ENCODE results near the gene PCYT2.

PCYT2 gene

GRCh38 chr17:81934098-81934757, 23.0 kb upstream of the PCYT2 start:
- peaks cover 100% of the 10 kb centered on the region for H3K27me3 ChIP-seq

GRCh38 chr17:81933178-81933699, 22.0 kb upstream of the PCYT2 start:
- Histone ChIP-seq H3K36me3 (no peaks in the 10 kb centered on the region), H3K4me3 (ENCODE audit: low read depth in 1 of 2, low read length in 1 of 2) (no peak overlapping the region), H3K27ac (no peak overlapping the region), H3K27me3 (peaks cover 100% of the 10 kb centered on the region), H3K9me3 (no peaks in the 10 kb centered on the region), H3K4me1 (ENCODE audit: control insufficient read depth in 1 of 2, insufficient read depth in 1 of 2, low read depth in 1 of 2, low read length in 1 of 2) (peaks cover 28 to 32% of the 10 kb centered on the region in 2 experiments)
- TF ChIP-seq, protein P1, sequence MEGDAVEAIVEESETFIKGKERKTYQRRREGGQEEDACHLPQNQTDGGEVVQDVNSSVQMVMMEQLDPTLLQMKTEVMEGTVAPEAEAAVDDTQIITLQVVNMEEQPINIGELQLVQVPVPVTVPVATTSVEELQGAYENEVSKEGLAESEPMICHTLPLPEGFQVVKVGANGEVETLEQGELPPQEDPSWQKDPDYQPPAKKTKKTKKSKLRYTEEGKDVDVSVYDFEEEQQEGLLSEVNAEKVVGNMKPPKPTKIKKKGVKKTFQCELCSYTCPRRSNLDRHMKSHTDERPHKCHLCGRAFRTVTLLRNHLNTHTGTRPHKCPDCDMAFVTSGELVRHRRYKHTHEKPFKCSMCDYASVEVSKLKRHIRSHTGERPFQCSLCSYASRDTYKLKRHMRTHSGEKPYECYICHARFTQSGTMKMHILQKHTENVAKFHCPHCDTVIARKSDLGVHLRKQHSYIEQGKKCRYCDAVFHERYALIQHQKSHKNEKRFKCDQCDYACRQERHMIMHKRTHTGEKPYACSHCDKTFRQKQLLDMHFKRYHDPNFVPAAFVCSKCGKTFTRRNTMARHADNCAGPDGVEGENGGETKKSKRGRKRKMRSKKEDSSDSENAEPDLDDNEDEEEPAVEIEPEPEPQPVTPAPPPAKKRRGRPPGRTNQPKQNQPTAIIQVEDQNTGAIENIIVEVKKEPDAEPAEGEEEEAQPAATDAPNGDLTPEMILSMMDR (IDR thresholded peaks at IDR 0.05): no peak

More at GRCh38 chr17:81934098-81934757, 23.0 kb upstream of the PCYT2 start:
- peaks cover 21 to 23% of the 10 kb centered on the region in 2 experiments for H3K4me1 ChIP-seq (ENCODE audit: control insufficient read depth in 1 of 2, insufficient read depth in 1 of 2, low read depth in 1 of 2, low read length in 1 of 2)
- H3K9me3 ChIP-seq: no peaks in the 10 kb centered on the region
- no peak overlapping the region for H3K27ac ChIP-seq
- H3K36me3 ChIP-seq: no peaks in the 10 kb centered on the region
- TF ChIP-seq, protein P1 (IDR thresholded peaks at IDR 0.05): no peak
- no peak overlapping the region for H3K4me3 ChIP-seq (ENCODE audit: low read depth in 1 of 2, low read length in 1 of 2)

GRCh38 chr17:81932333-81932983, 21.3 kb upstream of the PCYT2 start:
- no peak overlapping the region for H3K4me3 ChIP-seq (ENCODE audit: low read depth in 1 of 2, low read length in 1 of 2)
- H3K27ac ChIP-seq: no peak overlapping the region
- TF ChIP-seq, protein P1 (IDR thresholded peaks at IDR 0.05): no peak
- peaks cover 97% of the 10 kb centered on the region for H3K27me3 ChIP-seq
- peaks cover 30 to 36% of the 10 kb centered on the region in 2 experiments for H3K4me1 ChIP-seq (ENCODE audit: control insufficient read depth in 1 of 2, insufficient read depth in 1 of 2, low read depth in 1 of 2, low read length in 1 of 2)
- H3K9me3 ChIP-seq: no peaks in the 10 kb centered on the region
- no peaks in the 10 kb centered on the region for H3K36me3 ChIP-seq

DNA sequence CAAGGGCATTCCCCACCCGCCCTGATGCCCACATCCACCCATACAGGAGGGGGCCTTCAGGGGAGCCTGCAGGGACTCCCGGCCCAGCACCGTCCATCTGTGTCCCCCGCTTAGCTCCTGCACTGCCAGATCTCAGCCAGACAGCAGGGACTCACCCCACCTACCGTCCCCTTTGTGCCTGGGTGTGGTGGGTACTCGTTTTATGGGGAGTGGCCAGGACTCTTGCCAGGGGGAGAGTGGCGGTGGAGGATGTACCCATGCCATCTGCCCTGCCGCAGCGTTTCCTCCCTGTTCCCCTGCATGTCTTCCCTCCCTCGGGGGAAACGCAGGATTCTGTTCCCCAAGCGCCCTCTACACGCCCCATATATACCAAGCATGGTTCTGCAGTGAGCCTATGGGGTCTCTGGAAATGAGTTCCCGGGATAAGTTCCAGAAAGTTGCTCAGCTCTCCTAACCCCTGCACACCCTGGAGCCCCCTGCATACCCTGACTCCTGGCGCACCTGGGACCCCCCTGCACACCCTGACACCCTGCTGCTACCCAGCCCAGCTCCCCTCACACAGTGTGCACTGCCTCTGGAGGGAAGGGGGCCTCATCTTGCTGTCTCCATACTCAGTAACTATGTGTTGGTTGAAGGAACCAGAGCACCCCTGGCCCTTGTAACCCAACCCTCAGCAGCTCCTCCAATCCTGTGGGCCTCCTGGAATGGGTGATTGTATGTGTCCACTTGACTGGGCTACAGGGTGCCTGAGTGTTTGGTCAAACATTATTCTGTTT, 20.5 kb upstream of the PCYT2 start:
- H3K36me3 ChIP-seq: no peaks in the 10 kb centered on the region
- H3K27ac ChIP-seq: no peak overlapping the region
- H3K27me3 ChIP-seq: peaks cover 90% of the 10 kb centered on the region
- peaks cover 26 to 29% of the 10 kb centered on the region in 2 experiments for H3K4me1 ChIP-seq (ENCODE audit: control insufficient read depth in 1 of 2, insufficient read depth in 1 of 2, low read depth in 1 of 2, low read length in 1 of 2)
- TF ChIP-seq, protein P1 (IDR thresholded peaks at IDR 0.05): no peak
- no peaks in the 10 kb centered on the region for H3K9me3 ChIP-seq
- H3K4me3 ChIP-seq (ENCODE audit: low read depth in 1 of 2, low read length in 1 of 2): no peak overlapping the region

DNA sequence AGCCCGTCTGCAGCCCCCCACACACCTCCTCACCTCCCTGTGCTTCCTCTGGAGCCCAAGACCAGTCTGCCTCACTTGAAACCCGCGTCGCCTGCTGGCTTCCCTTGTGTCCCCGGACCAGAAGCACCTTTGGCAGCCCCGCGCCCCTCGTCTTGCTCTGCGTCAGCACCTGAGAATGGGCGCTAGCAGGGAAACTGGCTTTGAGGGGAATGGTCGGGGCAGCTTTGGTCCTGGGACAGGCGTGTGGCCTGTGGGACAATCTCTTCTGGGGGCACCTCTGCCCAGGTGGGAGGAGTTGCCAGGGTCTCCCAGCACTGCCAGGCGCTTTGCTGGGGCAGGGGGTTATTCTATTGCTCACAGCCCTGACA, 20.0 kb upstream of the PCYT2 start:
- Histone ChIP-seq H3K9me3 (no peaks in the 10 kb centered on the region), H3K27ac (no peak overlapping the region), H3K4me3 (ENCODE audit: low read depth in 1 of 2, low read length in 1 of 2) (no peak overlapping the region), H3K4me1 (ENCODE audit: control insufficient read depth in 1 of 2, insufficient read depth in 1 of 2, low read depth in 1 of 2, low read length in 1 of 2) (peaks cover 28 to 31% of the 10 kb centered on the region in 2 experiments), H3K27me3 (peaks cover 84% of the 10 kb centered on the region), H3K36me3 (no peaks in the 10 kb centered on the region)
- TF ChIP-seq, protein P1 (IDR thresholded peaks at IDR 0.05): no peak
